Measurements from ENCODE around the gene EYS. TPM values are rescaled to one million over a fixed set of nuclear protein-coding genes. Genes with fewer than 3 reads are reported as not detected.

EYS gene
- polyA plus RNA-seq, 1 of the 3 experiments (the other 2 are of a cell fraction): 0.05 TPM

DNA sequence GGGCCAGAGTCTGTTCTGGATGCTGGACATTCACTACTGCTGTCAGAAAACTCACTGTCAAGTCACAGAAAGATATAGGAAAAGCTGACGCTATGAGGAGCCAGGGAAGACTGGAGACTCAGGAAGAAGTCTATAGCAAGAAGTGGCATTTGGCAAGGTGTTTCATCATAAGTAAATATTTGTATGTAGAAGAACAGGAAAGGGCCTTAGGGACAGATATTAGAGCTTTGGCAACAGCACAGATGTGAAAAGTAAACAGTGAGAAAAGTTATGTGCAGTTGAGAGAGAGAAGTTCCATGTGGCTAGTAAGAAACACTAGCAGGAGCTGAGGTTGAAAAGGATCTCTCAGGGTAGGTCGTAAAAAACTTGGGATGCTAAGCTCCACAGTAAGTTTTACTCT, 1202.5 kb downstream of the EYS start (continued):
- no peak for TF ChIP-seq RAD21 (IDR thresholded peaks at IDR 0.05; ENCODE audit: low read length)
- no peak for TF ChIP-seq SIN3A (IDR thresholded peaks at IDR 0.05; ENCODE audit: borderline replicate concordance, low read depth, low read length)
- TF ChIP-seq TAF1 (IDR thresholded peaks at IDR 0.05; ENCODE audit: borderline replicate concordance, low read depth, low read length): no peak
- no peak for TF ChIP-seq TCF12 (IDR thresholded peaks at IDR 0.05)
- no peak for TF ChIP-seq TEAD4 (IDR thresholded peaks at IDR 0.05; ENCODE audit: borderline replicate concordance, insufficient read depth)
- no peak for TF ChIP-seq EZH2phosphoT487 (IDR thresholded peaks at IDR 0.05; ENCODE audit: borderline replicate concordance, low read depth)

DNA sequence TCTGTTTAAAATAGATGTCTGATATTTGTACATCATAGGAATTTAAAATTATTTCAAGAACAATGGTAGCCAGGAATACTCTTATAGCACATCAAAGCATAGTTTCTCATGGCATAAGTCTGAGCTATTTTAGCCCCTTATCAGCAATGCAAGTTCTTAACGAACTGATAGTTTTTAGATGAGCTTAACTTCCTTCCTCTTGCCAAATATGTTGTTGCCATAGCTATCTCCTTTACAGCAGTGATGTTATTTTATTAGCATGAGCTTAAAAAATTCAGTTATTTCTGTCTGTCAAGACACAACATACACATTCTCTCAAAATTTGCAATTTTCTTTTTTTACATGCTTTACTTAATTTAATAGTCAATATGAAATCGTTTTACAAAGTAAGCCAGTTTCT, 1204.2 kb downstream of the EYS start:
- H3K27me3 ChIP-seq (ENCODE audit: insufficient read depth): no peaks in the 10 kb centered on the region
- no peak overlapping the region for H3K27ac ChIP-seq (ENCODE audit: low read depth in 2 of 2, low read length in 1 of 2)
- no peaks in the 10 kb centered on the region for H3K4me1 ChIP-seq (ENCODE audit: control insufficient read depth in 1 of 2, insufficient read depth in 2 of 2, low read depth in 1 of 2, low read length in 1 of 2)
- H4K20me1 ChIP-seq (ENCODE audit: insufficient read depth): no peaks in the 10 kb centered on the region
- TF ChIP-seq GATA2 (CRISPR knock-in tag; IDR thresholded peaks at IDR 0.05) (no peak), CHD2 (IDR thresholded peaks at IDR 0.05; ENCODE audit: low read length, partially characterized antibody) (no peak), ELF1 (IDR thresholded peaks at IDR 0.05) (no peak), TCF12 (IDR thresholded peaks at IDR 0.05) (no peak), NRF1 (IDR thresholded peaks at IDR 0.05; ENCODE audit: low read depth, low read length) (no peak), POLR2AphosphoS5 (IDR thresholded peaks at IDR 0.05; ENCODE audit: low read depth, low read length) (no peak), RXRA (IDR thresholded peaks at IDR 0.05; ENCODE audit: borderline replicate concordance, low read depth) (no peak), TAF1 (IDR thresholded peaks at IDR 0.05; ENCODE audit: borderline replicate concordance, low read depth, low read length) (no peak), JUND (IDR thresholded peaks at IDR 0.05) (no peak)
- TF ChIP-seq, protein P1, sequence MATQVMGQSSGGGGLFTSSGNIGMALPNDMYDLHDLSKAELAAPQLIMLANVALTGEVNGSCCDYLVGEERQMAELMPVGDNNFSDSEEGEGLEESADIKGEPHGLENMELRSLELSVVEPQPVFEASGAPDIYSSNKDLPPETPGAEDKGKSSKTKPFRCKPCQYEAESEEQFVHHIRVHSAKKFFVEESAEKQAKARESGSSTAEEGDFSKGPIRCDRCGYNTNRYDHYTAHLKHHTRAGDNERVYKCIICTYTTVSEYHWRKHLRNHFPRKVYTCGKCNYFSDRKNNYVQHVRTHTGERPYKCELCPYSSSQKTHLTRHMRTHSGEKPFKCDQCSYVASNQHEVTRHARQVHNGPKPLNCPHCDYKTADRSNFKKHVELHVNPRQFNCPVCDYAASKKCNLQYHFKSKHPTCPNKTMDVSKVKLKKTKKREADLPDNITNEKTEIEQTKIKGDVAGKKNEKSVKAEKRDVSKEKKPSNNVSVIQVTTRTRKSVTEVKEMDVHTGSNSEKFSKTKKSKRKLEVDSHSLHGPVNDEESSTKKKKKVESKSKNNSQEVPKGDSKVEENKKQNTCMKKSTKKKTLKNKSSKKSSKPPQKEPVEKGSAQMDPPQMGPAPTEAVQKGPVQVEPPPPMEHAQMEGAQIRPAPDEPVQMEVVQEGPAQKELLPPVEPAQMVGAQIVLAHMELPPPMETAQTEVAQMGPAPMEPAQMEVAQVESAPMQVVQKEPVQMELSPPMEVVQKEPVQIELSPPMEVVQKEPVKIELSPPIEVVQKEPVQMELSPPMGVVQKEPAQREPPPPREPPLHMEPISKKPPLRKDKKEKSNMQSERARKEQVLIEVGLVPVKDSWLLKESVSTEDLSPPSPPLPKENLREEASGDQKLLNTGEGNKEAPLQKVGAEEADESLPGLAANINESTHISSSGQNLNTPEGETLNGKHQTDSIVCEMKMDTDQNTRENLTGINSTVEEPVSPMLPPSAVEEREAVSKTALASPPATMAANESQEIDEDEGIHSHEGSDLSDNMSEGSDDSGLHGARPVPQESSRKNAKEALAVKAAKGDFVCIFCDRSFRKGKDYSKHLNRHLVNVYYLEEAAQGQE (IDR thresholded peaks at IDR 0.05; ENCODE audit: low read depth, low read length): no peak
- TF ChIP-seq, protein P2, sequence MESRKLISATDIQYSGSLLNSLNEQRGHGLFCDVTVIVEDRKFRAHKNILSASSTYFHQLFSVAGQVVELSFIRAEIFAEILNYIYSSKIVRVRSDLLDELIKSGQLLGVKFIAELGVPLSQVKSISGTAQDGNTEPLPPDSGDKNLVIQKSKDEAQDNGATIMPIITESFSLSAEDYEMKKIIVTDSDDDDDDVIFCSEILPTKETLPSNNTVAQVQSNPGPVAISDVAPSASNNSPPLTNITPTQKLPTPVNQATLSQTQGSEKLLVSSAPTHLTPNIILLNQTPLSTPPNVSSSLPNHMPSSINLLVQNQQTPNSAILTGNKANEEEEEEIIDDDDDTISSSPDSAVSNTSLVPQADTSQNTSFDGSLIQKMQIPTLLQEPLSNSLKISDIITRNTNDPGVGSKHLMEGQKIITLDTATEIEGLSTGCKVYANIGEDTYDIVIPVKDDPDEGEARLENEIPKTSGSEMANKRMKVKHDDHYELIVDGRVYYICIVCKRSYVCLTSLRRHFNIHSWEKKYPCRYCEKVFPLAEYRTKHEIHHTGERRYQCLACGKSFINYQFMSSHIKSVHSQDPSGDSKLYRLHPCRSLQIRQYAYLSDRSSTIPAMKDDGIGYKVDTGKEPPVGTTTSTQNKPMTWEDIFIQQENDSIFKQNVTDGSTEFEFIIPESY (IDR thresholded peaks at IDR 0.05; ENCODE audit: borderline replicate concordance, low read depth): no peak
- TF ChIP-seq, protein P3, sequence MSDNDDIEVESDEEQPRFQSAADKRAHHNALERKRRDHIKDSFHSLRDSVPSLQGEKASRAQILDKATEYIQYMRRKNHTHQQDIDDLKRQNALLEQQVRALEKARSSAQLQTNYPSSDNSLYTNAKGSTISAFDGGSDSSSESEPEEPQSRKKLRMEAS (IDR thresholded peaks at IDR 0.05; ENCODE audit: low read depth): no peak
- no peaks in the 10 kb centered on the region for H3F3A ChIP-seq (replicated peaks; ENCODE audit: insufficient read depth)
- H3K4me3 ChIP-seq (ENCODE audit: low read depth in 2 of 2, low read length in 1 of 2): no peak overlapping the region
- no peak overlapping the region for H3K4me2 ChIP-seq
- WGBS (ENCODE audit: low lambda C conversion rate): 9% methylated on average over 2 of the region's 2 CpGs
- POLR2A ChIA-PET: no interaction called here
- CTCF ChIA-PET: no interaction called here
- H3K9me3 ChIP-seq: no peaks in the 10 kb centered on the region
- no peak overlapping the region for H2AFZ ChIP-seq (ENCODE audit: low read depth)
- no peaks in the 10 kb centered on the region for H3K79me2 ChIP-seq (ENCODE audit: insufficient read depth)
- H3K36me3 ChIP-seq (replicated peaks in 1 of 2; ENCODE audit: control insufficient read depth in 1 of 2, insufficient read depth in 2 of 2, low read length in 1 of 2): no peaks in the 10 kb centered on the region
- no peak for DNase-seq
- no peaks in the 10 kb centered on the region for H3K9me2 ChIP-seq
- H3K9ac ChIP-seq: no peak overlapping the region

Data from SK-N-SH (cell line).